ENCODE data around the gene RNF128.

RNF128 gene

DNA sequence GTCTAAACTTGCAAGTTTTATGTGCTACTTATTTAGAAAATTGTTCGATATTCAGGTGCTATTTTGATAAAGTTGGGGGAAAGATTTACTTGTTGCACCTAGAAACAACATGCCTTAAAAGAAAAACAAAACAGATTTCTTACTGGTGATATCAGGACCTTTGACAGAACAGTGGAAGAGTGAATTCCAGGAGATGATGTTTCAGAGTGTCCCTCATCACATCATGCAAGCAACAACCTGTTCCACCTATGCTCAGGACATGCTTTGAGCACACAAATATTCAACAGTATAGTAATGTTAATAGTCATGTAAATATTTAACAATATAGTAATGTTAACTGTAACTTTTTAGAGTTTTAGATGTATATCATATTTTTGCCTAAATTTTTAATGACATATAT, 23.9 kb upstream of the RNF128 start:
- Histone ChIP-seq H3K9me2 (ENCODE audit: low read depth, low read length) (no peaks in the 10 kb centered on the region), H3K9me3 (ENCODE audit: low read length) (no peaks in the 10 kb centered on the region), H3K79me2 (ENCODE audit: insufficient read depth, low read length) (no peaks in the 10 kb centered on the region), H3K4me3 (ENCODE audit: low read depth, low read length, poor library complexity, severe bottlenecking) (no peak overlapping the region), H3K4me1 (ENCODE audit: insufficient read depth, low read length, severe bottlenecking) (no peaks in the 10 kb centered on the region), H3K36me3 (ENCODE audit: insufficient read depth, low read length) (no peaks in the 10 kb centered on the region), H2AFZ (ENCODE audit: low read length) (no peak overlapping the region), H4K20me1 (ENCODE audit: insufficient read depth, low read length) (no peaks in the 10 kb centered on the region), H3K4me2 (ENCODE audit: low read length) (no peak overlapping the region), H3K9ac (ENCODE audit: low read length) (no peak overlapping the region), H3K27ac (ENCODE audit: low read depth, low read length, poor library complexity, severe bottlenecking) (no peak overlapping the region), H3F3A (ENCODE audit: insufficient read depth, low read length) (no peaks in the 10 kb centered on the region), H3K27me3 (ENCODE audit: insufficient read depth, low read length) (no peaks in the 10 kb centered on the region)
- TF ChIP-seq, protein P1, sequence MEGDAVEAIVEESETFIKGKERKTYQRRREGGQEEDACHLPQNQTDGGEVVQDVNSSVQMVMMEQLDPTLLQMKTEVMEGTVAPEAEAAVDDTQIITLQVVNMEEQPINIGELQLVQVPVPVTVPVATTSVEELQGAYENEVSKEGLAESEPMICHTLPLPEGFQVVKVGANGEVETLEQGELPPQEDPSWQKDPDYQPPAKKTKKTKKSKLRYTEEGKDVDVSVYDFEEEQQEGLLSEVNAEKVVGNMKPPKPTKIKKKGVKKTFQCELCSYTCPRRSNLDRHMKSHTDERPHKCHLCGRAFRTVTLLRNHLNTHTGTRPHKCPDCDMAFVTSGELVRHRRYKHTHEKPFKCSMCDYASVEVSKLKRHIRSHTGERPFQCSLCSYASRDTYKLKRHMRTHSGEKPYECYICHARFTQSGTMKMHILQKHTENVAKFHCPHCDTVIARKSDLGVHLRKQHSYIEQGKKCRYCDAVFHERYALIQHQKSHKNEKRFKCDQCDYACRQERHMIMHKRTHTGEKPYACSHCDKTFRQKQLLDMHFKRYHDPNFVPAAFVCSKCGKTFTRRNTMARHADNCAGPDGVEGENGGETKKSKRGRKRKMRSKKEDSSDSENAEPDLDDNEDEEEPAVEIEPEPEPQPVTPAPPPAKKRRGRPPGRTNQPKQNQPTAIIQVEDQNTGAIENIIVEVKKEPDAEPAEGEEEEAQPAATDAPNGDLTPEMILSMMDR (IDR thresholded peaks at IDR 0.05; ENCODE audit: low read length), result no peak
- no peak for TF ChIP-seq EZH2 (IDR thresholded peaks at IDR 0.05; ENCODE audit: borderline replicate concordance, low read length)

DNA sequence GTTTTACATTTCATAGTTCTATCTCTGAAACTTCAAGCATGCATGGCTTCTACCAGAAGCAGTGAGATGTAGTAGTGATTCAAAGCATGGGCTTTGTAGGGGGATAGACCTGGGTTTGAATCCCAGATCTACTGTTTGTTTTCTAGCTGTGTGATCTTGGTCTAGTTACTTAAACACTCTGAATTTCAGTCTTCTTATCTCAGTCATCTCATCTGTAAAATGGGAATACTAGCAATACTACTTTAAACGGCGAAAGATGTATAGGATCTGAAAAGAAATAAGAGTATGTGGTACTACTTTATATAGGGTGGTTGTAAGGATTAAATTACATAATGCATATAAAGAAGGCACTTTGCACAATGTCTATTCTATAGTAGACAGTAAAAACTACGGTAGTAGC, 20.0 kb upstream of the RNF128 start:
- Histone ChIP-seq H3K4me2 (ENCODE audit: low read length) (no peak overlapping the region), H3K36me3 (ENCODE audit: insufficient read depth, low read length) (no peaks in the 10 kb centered on the region), H4K20me1 (ENCODE audit: insufficient read depth, low read length) (no peaks in the 10 kb centered on the region), H3K9me2 (ENCODE audit: low read depth, low read length) (no peaks in the 10 kb centered on the region), H3K79me2 (ENCODE audit: insufficient read depth, low read length) (no peaks in the 10 kb centered on the region), H3K27ac (ENCODE audit: low read depth, low read length, poor library complexity, severe bottlenecking) (no peak overlapping the region), H3K9ac (ENCODE audit: low read length) (no peak overlapping the region), H3K4me1 (ENCODE audit: insufficient read depth, low read length, severe bottlenecking) (no peaks in the 10 kb centered on the region), H3K4me3 (ENCODE audit: low read depth, low read length, poor library complexity, severe bottlenecking) (no peak overlapping the region), H2AFZ (ENCODE audit: low read length) (no peak overlapping the region), H3K9me3 (ENCODE audit: low read length) (no peaks in the 10 kb centered on the region), H3K27me3 (ENCODE audit: insufficient read depth, low read length) (no peaks in the 10 kb centered on the region), H3F3A (ENCODE audit: insufficient read depth, low read length) (no peaks in the 10 kb centered on the region)
- TF ChIP-seq EZH2 (IDR thresholded peaks at IDR 0.05; ENCODE audit: borderline replicate concordance, low read length), result no peak
- TF ChIP-seq, protein P1 (IDR thresholded peaks at IDR 0.05; ENCODE audit: low read length), result no peak

DNA sequence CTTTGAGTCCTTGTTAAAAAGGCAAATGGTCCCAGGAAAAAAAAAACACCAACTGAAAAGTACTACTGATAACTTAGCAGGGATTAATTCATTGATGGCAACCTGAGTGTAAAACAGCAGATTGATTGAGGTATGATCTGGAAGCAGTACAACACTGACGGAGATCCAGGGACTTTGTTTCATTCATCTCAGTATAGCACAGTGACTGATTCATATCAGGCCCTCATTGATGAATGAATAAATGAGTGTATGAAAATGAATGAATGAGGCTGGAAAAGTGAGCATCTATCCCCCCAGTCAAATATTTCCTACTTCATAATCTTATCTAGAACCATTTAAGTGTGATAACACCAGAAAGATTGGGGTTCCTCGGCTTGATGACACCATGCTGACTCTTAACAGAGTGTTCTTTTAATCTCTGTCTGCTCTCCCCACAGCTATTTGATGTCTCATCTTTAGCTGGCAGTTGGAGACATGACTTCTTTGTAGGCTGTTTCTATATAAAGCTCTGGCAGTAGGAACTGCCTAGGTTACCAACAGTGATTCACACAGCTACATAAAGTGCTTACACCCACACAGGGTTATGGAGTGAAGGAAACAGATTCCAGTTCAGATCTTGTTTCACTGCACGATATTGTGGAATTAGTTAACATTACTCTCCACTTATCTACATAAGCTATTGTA, 18.6 kb upstream of the RNF128 start:
- no peaks in the 10 kb centered on the region for H3F3A ChIP-seq (ENCODE audit: insufficient read depth, low read length)
- no peak overlapping the region for H3K9ac ChIP-seq (ENCODE audit: low read length)
- H3K4me2 ChIP-seq (ENCODE audit: low read length), result no peak overlapping the region
- no peak overlapping the region for H2AFZ ChIP-seq (ENCODE audit: low read length)
- no peaks in the 10 kb centered on the region for H3K9me2 ChIP-seq (ENCODE audit: low read depth, low read length)
- TF ChIP-seq, protein P1 (IDR thresholded peaks at IDR 0.05; ENCODE audit: low read length), result no peak
- no peak for TF ChIP-seq EZH2 (IDR thresholded peaks at IDR 0.05; ENCODE audit: borderline replicate concordance, low read length)
- H3K4me1 ChIP-seq (ENCODE audit: insufficient read depth, low read length, severe bottlenecking), result no peaks in the 10 kb centered on the region
- H3K27me3 ChIP-seq (ENCODE audit: insufficient read depth, low read length), result no peaks in the 10 kb centered on the region
- H3K9me3 ChIP-seq (ENCODE audit: low read length), result no peaks in the 10 kb centered on the region
- H3K79me2 ChIP-seq (ENCODE audit: insufficient read depth, low read length), result no peaks in the 10 kb centered on the region
- no peaks in the 10 kb centered on the region for H3K36me3 ChIP-seq (ENCODE audit: insufficient read depth, low read length)
- no peak overlapping the region for H3K4me3 ChIP-seq (ENCODE audit: low read depth, low read length, poor library complexity, severe bottlenecking)
- H4K20me1 ChIP-seq (ENCODE audit: insufficient read depth, low read length), result no peaks in the 10 kb centered on the region
- H3K27ac ChIP-seq (ENCODE audit: low read depth, low read length, poor library complexity, severe bottlenecking), result no peak overlapping the region
